ENCODE measurements around the gene ZNF672. TPM values are rescaled to one million over a fixed set of nuclear protein-coding genes. Genes with fewer than 3 reads are reported as not detected.

ZNF672 gene
- polyA plus RNA-seq, 1 of the 3 experiments (the other 2 are of a cell fraction) = 14.2 TPM

GRCh38 chr1:248813546-248813945, 24.5 kb upstream of the ZNF672 start:
- H3K4me3 ChIP-seq (ENCODE audit: low read depth in 2 of 2, low read length in 1 of 2) = no peak overlapping the region
- CTCF ChIA-PET = interaction anchor here (0.7 to 1.2 kb wide), 4 partner anchors 8 to 18 kb away, joined by 3 read pairs; no protein-coding TSS in a partner anchor
- 96% methylated on average over 5 of the region's 8 CpGs for WGBS (ENCODE audit: low lambda C conversion rate)
- H3F3A ChIP-seq (replicated peaks; ENCODE audit: insufficient read depth) = no peaks in the 10 kb centered on the region
- H3K9me2 ChIP-seq = no peaks in the 10 kb centered on the region
- H3K4me2 ChIP-seq = no peak overlapping the region
- peaks cover 13 to 60% of the 10 kb centered on the region in 2 experiments for H3K36me3 ChIP-seq (replicated peaks in 1 of 2; ENCODE audit: control insufficient read depth in 1 of 2, insufficient read depth in 2 of 2, low read length in 1 of 2)
- no peaks in the 10 kb centered on the region for H3K9me3 ChIP-seq
- H3K79me2 ChIP-seq (ENCODE audit: insufficient read depth) = peaks cover 20% of the 10 kb centered on the region
- no peaks in the 10 kb centered on the region for H3K27me3 ChIP-seq (ENCODE audit: insufficient read depth)
- H3K27ac ChIP-seq (ENCODE audit: low read depth in 2 of 2, low read length in 1 of 2) = no peak overlapping the region
- peaks cover 0 to 9% of the 10 kb centered on the region in 2 experiments; a peak in 1 of 4 replicates for H3K4me1 ChIP-seq (ENCODE audit: control insufficient read depth in 1 of 2, insufficient read depth in 2 of 2, low read depth in 1 of 2, low read length in 1 of 2)
- H3K9ac ChIP-seq = no peak overlapping the region
- POLR2A ChIA-PET = no interaction called here
- no peak overlapping the region for H2AFZ ChIP-seq (ENCODE audit: low read depth)
- TF ChIP-seq ZBTB33 (IDR thresholded peaks at IDR 0.05; ENCODE audit: borderline replicate concordance, low read depth) (no peak), USF1 (IDR thresholded peaks at IDR 0.05; ENCODE audit: borderline replicate concordance, low read depth) (no peak), TEAD4 (IDR thresholded peaks at IDR 0.05; ENCODE audit: borderline replicate concordance, insufficient read depth) (no peak), MAX (IDR thresholded peaks at IDR 0.05; ENCODE audit: low read depth) (no peak), JUND (IDR thresholded peaks at IDR 0.05) (no peak), USF2 (IDR thresholded peaks at IDR 0.05; ENCODE audit: borderline replicate concordance, low read depth, low read length) (no peak), YY1 (IDR thresholded peaks at IDR 0.05; ENCODE audit: low read depth) (no peak), RFX5 (IDR thresholded peaks at IDR 0.05; ENCODE audit: low read length) (no peak), PBX3 (IDR thresholded peaks at IDR 0.05) (no peak), RCOR1 (IDR thresholded peaks at IDR 0.05; ENCODE audit: low read length) (no peak), FOSL2 (IDR thresholded peaks at IDR 0.05; ENCODE audit: borderline replicate concordance, low read depth) (no peak), FOXJ3 (CRISPR knock-in tag; IDR thresholded peaks at IDR 0.05) (no peak), SIN3A (IDR thresholded peaks at IDR 0.05; ENCODE audit: borderline replicate concordance, low read depth, low read length) (no peak), CTCF (IDR thresholded peaks at IDR 0.05) (no peak)
- no peaks in the 10 kb centered on the region for H4K20me1 ChIP-seq (ENCODE audit: insufficient read depth)
- no peak for DNase-seq

All from SK-N-SH (cell line).